Neutrophil (primary cell): ENCODE data around the gene DEPDC1.

Experiments
- H3K27ac ChIP-seq: fragments of 200-600 bp; sonication (generic); 2 replicates; pipeline ENCODE4 v1.5.1; 2016; ENCODE audit warnings: mild to moderate bottlenecking, moderate library complexity
- H3K27me3 ChIP-seq: fragments of 200-600 bp; sonication (generic); 2 replicates; pipeline ENCODE4 v1.6.0; 2016; ENCODE audit warnings: mild to moderate bottlenecking
- H3K36me3 ChIP-seq: fragments of 200-600 bp; sonication (generic); 2 replicates; pipeline ENCODE4 v1.5.1; 2017
- H3K4me1 ChIP-seq, 2 experiments: fragments of 200-600 bp in 1 of 2; sonication (generic) in 1 of 2; 1 replicate in 1 of 2; 2 replicates in 1 of 2; pipeline versions ENCODE4 v1.5.1 to v1.6.1; 2013 to 2016; ENCODE audit warnings: low read depth in 1 of 2, low read length in 1 of 2, mild to moderate bottlenecking in 1 of 2, moderate library complexity in 1 of 2; ENCODE audit not compliant: control insufficient read depth in 1 of 2, insufficient read depth in 1 of 2
- H3K4me3 ChIP-seq, 2 experiments: fragments of 200-600 bp in 1 of 2; sonication (generic) in 1 of 2; 1 replicate in 1 of 2; 2 replicates in 1 of 2; pipeline ENCODE4 v1.5.1; 2013 to 2016; ENCODE audit warnings: low read depth in 1 of 2, low read length in 1 of 2, mild to moderate bottlenecking in 1 of 2, moderate library complexity in 1 of 2
- H3K9me3 ChIP-seq: fragments of 200-600 bp; sonication (generic); 2 replicates; pipeline ENCODE4 v1.5.1; 2016
- TF ChIP-seq, protein P1 (sequence below): fragments of 200-600 bp; sonication (generic); IDR thresholded peaks from 2 replicates; pipeline ENCODE4 v1.5.1; 2016; ENCODE audit warnings: antibody characterized with exemption

DEPDC1 gene, protein sequence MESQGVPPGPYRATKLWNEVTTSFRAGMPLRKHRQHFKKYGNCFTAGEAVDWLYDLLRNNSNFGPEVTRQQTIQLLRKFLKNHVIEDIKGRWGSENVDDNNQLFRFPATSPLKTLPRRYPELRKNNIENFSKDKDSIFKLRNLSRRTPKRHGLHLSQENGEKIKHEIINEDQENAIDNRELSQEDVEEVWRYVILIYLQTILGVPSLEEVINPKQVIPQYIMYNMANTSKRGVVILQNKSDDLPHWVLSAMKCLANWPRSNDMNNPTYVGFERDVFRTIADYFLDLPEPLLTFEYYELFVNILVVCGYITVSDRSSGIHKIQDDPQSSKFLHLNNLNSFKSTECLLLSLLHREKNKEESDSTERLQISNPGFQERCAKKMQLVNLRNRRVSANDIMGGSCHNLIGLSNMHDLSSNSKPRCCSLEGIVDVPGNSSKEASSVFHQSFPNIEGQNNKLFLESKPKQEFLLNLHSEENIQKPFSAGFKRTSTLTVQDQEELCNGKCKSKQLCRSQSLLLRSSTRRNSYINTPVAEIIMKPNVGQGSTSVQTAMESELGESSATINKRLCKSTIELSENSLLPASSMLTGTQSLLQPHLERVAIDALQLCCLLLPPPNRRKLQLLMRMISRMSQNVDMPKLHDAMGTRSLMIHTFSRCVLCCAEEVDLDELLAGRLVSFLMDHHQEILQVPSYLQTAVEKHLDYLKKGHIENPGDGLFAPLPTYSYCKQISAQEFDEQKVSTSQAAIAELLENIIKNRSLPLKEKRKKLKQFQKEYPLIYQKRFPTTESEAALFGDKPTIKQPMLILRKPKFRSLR

DNA sequence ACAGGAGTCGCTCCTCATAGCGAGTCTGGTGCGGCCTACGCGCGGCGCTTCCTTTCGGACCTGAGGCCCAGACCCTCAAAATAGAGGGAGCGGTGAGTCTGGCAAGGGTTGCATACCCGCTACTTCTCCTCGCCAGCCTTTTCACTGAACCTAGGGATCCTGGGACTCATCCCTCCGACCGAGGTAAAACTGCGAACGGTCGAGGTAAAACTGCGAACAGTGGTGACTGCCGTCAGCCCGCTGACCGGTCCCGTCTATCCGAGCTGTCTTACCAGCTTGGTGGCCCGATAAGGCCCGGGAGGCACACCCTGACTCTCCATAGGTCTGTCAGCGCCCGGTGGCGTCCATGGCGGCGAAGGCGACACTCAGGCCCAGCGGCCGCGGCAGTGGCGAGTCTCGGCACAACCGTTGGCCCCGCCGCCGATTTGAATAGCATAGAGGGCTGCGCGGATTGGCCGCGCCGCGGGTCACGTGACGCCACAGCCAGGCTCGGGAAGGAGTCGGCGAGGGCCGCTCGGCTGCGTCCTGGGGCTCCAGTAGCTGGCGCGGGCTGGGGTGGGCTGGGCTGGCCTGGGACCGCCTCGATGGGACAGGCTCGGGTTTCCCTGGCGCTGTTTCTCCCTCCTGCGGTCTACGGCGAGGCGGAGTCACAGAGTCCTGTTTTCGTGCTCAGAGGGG, at the start of gene DEPDC1:
Gene DEPDC1, minus strand, starts transcription at position 403 of the 678 bp plus-strand sequence. Its CDS starts 83 bp downstream, at position 320.
- H3K27ac ChIP-seq = no peak within 1 kb of the TSS
- peaks cover 21 to 24% of the 10 kb centered on the region in 2 experiments for H3K4me1 ChIP-seq
- no peaks in the 10 kb centered on the region for H3K27me3 ChIP-seq
- H3K36me3 ChIP-seq = no peaks in the 10 kb centered on the region
- TF ChIP-seq, protein P1, sequence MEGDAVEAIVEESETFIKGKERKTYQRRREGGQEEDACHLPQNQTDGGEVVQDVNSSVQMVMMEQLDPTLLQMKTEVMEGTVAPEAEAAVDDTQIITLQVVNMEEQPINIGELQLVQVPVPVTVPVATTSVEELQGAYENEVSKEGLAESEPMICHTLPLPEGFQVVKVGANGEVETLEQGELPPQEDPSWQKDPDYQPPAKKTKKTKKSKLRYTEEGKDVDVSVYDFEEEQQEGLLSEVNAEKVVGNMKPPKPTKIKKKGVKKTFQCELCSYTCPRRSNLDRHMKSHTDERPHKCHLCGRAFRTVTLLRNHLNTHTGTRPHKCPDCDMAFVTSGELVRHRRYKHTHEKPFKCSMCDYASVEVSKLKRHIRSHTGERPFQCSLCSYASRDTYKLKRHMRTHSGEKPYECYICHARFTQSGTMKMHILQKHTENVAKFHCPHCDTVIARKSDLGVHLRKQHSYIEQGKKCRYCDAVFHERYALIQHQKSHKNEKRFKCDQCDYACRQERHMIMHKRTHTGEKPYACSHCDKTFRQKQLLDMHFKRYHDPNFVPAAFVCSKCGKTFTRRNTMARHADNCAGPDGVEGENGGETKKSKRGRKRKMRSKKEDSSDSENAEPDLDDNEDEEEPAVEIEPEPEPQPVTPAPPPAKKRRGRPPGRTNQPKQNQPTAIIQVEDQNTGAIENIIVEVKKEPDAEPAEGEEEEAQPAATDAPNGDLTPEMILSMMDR = peak; percentile 11
- H3K4me3 ChIP-seq = peak within 1 kb of the TSS; percentile 64 to 66
- H3K9me3 ChIP-seq = no peaks in the 10 kb centered on the region

DNA sequence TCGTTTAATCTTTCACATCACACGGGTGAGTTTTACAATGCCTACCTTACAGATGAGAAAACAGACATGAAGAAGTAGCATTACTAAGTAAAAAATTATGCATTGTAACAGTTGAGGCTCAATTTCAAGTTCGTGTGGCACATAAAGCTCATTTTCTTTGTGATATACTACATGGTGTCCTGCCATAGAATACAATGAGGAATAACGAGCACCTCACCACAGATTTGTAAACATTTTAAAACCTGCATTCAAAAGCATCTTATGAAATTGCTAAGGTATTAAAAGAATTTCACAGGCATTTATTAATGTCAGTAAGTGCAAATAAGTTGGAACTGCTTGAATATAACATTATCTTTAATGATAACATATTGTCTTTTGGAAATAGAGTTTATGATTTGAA, 47.8 kb upstream of the DEPDC1 start:
- Histone ChIP-seq H3K4me3 (no peak overlapping the region), H3K27me3 (no peaks in the 10 kb centered on the region), H3K36me3 (no peaks in the 10 kb centered on the region), H3K4me1 (no peaks in the 10 kb centered on the region), H3K9me3 (no peaks in the 10 kb centered on the region), H3K27ac (no peak overlapping the region)
- TF ChIP-seq, protein P1 = no peak

DNA sequence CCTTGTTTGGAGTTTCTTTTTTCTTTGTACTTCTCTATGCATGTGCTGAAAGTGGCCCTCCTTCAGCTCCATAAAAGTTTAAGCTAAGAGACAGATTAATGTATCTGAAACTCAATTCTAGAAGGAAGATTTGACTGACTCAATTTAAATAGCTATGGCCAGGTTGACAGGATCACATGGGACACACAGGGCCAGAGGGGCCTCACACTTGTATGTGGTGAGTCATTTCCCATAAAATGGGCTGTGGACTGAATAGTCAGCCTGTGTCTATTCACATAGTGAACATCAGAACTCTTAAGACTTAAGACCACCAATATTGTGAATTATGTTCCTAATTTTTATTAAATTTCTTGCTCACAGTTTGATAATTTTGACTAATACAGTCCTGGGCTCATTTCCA, 45.7 kb upstream of the DEPDC1 start:
- no peak overlapping the region for H3K4me3 ChIP-seq
- no peaks in the 10 kb centered on the region for H3K4me1 ChIP-seq
- H3K27me3 ChIP-seq = no peaks in the 10 kb centered on the region
- TF ChIP-seq, protein P1 = no peak
- H3K36me3 ChIP-seq = no peaks in the 10 kb centered on the region
- H3K27ac ChIP-seq = no peak overlapping the region
- H3K9me3 ChIP-seq = no peaks in the 10 kb centered on the region

DNA sequence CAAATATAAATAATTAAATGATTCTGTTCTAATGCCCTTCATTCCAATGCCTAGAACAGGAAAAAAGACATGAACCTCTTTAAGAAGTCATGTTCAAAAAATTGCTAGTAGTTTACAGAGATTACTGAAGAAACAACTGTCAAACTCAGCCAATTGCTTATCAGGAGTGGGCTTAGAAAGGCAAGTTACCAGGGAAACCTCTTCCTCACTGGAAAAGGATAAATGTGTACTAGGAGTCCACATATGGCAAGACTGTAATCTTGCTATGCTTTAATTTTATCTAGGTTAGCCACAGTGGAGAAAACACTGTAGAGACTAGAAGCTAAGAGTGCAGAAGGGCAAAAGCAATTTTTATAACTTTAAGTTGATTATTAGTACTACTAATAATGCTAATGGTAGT, 42.1 kb upstream of the DEPDC1 start:
- no peak overlapping the region for H3K4me3 ChIP-seq
- no peaks in the 10 kb centered on the region for H3K9me3 ChIP-seq
- no peak overlapping the region for H3K27ac ChIP-seq
- no peaks in the 10 kb centered on the region for H3K27me3 ChIP-seq
- H3K4me1 ChIP-seq = no peaks in the 10 kb centered on the region
- H3K36me3 ChIP-seq = no peaks in the 10 kb centered on the region
- TF ChIP-seq, protein P1 = no peak

DNA sequence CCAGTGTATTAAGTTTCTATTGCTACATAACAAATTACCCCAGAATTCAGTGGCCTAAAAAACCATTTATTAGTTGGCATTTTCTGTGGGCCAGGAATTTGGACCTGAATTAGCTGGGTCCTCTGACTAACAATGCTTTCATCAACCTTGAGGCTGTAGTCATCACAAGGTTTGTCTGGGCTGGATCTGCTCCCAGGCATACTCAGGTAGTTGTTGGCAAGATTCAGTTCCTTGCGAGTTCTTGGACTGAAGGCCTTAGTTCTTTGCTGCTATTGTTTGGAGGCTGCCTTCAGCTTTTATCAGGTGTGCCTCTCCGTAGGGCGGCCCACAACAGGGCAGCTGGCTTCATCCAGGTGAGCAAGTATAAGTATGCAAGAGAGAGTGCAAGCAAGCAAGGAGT, 31.4 kb upstream of the DEPDC1 start:
- Histone ChIP-seq H3K27me3 (no peaks in the 10 kb centered on the region), H3K36me3 (no peaks in the 10 kb centered on the region), H3K4me3 (no peak overlapping the region), H3K27ac (no peak overlapping the region), H3K9me3 (no peaks in the 10 kb centered on the region), H3K4me1 (no peaks in the 10 kb centered on the region)
- TF ChIP-seq, protein P1 = no peak
